ENCODE data around the gene DRC1. TPM values are rescaled to one million over a fixed set of nuclear protein-coding genes. Genes with fewer than 3 reads are reported as not detected.

DRC1 gene
- total and polyA plus RNA-seq, 2 of the 4 experiments (the other 2 are of a cell fraction), result 0.18 TPM; not detected in 1

- Histone ChIP-seq H4K5ac (ENCODE audit: low read depth, low read length) (no peak overlapping the region), H3K79me1 (ENCODE audit: low read depth in 1 of 2, low read length in 2 of 2) (no peaks in the 10 kb centered on the region), H3K14ac (replicated peaks; ENCODE audit: low read depth, low read length) (no peak overlapping the region)
Measured at GRCh38 chr2:26438926-26439325, 37.2 kb downstream of the DRC1 start.

More at GRCh38 chr2:26438926-26439325, 37.2 kb downstream of the DRC1 start:
- Histone ChIP-seq H4K91ac (ENCODE audit: insufficient read depth, low read depth, low read length) (no peak overlapping the region), H3K9me1 (ENCODE audit: insufficient read depth, low read length) (no peaks in the 10 kb centered on the region), H2BK15ac (ENCODE audit: low read depth, low read length) (no peak overlapping the region), H3K27me3 (ENCODE audit: control insufficient read depth, insufficient read depth, low read length) (peaks cover 30% of the 10 kb centered on the region), H3K4ac (ENCODE audit: low read depth, low read length) (no peak overlapping the region), H4K20me1 (ENCODE audit: insufficient read depth, low read length) (no peaks in the 10 kb centered on the region), H3K36me3 (ENCODE audit: control insufficient read depth, insufficient read depth, low read length) (no peaks in the 10 kb centered on the region), H2AFZ (replicated peaks; ENCODE audit: low read length, poor library complexity) (no peak overlapping the region), H3K27ac (ENCODE audit: insufficient read depth, low read length) (no peak overlapping the region), H3K4me2 (ENCODE audit: low read depth, low read length) (no peak overlapping the region), H2BK120ac (ENCODE audit: low read depth, low read length) (no peak overlapping the region), H2BK20ac (ENCODE audit: low read depth, low read length) (no peak overlapping the region), H3K23ac (ENCODE audit: low read depth, low read length) (no peak overlapping the region), H3K4me3 (ENCODE audit: insufficient read depth, low read depth, low read length) (no peak overlapping the region), H3K18ac (ENCODE audit: low read depth, low read length) (no peak overlapping the region), H3K9ac (ENCODE audit: low read depth, low read length) (no peak overlapping the region), H2AK5ac (ENCODE audit: low read depth, low read length) (no peak overlapping the region), H3K4me1 (ENCODE audit: control insufficient read depth, insufficient read depth, low read length) (no peaks in the 10 kb centered on the region), H2AK9ac (replicated peaks; ENCODE audit: low read depth, low read length, poor library complexity) (no peak overlapping the region), H2BK5ac (ENCODE audit: low read depth, low read length, poor library complexity, severe bottlenecking) (no peak overlapping the region), H3K56ac (ENCODE audit: extremely low read depth, insufficient read depth, low read length) (no peak overlapping the region), H3K9me3 (ENCODE audit: control insufficient read depth, insufficient read depth, low read length) (no peaks in the 10 kb centered on the region), H4K8ac (ENCODE audit: low read depth in 2 of 2, low read length in 2 of 2) (no peak overlapping the region)
- ChIA-PET POLR2A (ENCODE audit: unreplicated experiment) (no interaction called here), CTCF (no interaction called here)
- ATAC-seq (ENCODE audit: low read depth) (no peak), DNase-seq (no peak)
- dilution Hi-C loops (cut with HindIII; ENCODE audit: low sequenced_read_pairs, unreplicated experiment), result no loop called here
- intact Hi-C loops (cut with micrococcal nuclease), result no loop called here
- WGBS, 2 experiments (ENCODE audit: extremely low coverage in 2 of 2, insufficient read length in 1 of 2), result 54% methylated on average over 5 of the region's 5 CpGs; no CpG with 5 or more reads in 1 of the 2 experiments
- no peak for TF ChIP-seq POLR2A (IDR thresholded peaks at IDR 0.05; ENCODE audit: low read depth, low read length)
- TF ChIP-seq FOS (IDR thresholded peaks at IDR 0.05; ENCODE audit: low read depth, low read length), result no peak
- TF ChIP-seq NFE2L2 (IDR thresholded peaks at IDR 0.05; ENCODE audit: low read depth, low read length), result no peak
- no peak for TF ChIP-seq MXI1 (IDR thresholded peaks at IDR 0.05; ENCODE audit: borderline replicate concordance, low read depth, low read length)
- TF ChIP-seq CEBPB (IDR thresholded peaks at IDR 0.05; ENCODE audit: low read depth, low read length), result no peak
- TF ChIP-seq RCOR1 (IDR thresholded peaks at IDR 0.05; ENCODE audit: insufficient replicate concordance, low read length), result no peak
- no peak for TF ChIP-seq MAZ (IDR thresholded peaks at IDR 0.05; ENCODE audit: borderline replicate concordance, low read depth, low read length)
- TF ChIP-seq CHD1 (IDR thresholded peaks at IDR 0.05; ENCODE audit: low read depth, low read length), result no peak
- TF ChIP-seq MAFK (IDR thresholded peaks at IDR 0.05; ENCODE audit: low read depth, low read length), result no peak
- TF ChIP-seq SMC3 (IDR thresholded peaks at IDR 0.05; ENCODE audit: low read depth, low read length), result no peak
- no peak for TF ChIP-seq RFX5 (IDR thresholded peaks at IDR 0.05; ENCODE audit: low read depth, low read length)
- TF ChIP-seq CTCF (conservative IDR thresholded peaks at IDR 0.05; ENCODE audit: low read depth, low read length), result no peak
- TF ChIP-seq USF2 (IDR thresholded peaks at IDR 0.05; ENCODE audit: low read depth, low read length), result no peak
- in situ Hi-C loops (cut with MboI; ENCODE audit: low sequenced_read_pairs), result no loop called here
- BruUV-seq (replicated peaks), result no TSS peak
